ENCODE results near the gene ZFAND6.
A peak's percentile ranks its signal among the peaks of the same experiment; 100 is the strongest.

ZFAND6 gene

DNA sequence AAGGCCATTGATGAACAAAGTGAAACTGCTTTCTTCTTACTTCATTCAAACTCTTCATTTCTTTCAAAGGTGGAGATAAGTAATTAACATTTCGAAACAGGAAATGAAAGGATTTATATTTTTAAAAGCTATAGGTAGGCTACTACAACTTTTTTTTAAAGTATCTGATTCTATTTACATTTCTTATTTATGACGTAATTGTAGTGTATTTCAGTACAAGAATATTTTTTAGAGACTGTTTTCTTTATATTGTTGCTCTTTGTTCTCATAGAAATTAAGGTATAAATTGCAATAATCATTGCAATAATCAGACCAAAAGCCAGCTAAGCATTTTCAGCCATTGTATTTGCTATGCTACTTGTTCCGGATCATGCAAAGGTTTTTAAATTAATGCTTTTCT, 13.7 kb downstream of the ZFAND6 start:
- TF ChIP-seq GATA3 (IDR thresholded peaks at IDR 0.05; ENCODE audit: low read depth, low read length) (no peak), GATA2 (IDR thresholded peaks at IDR 0.05; ENCODE audit: low read depth, low read length) (no peak)

DNA sequence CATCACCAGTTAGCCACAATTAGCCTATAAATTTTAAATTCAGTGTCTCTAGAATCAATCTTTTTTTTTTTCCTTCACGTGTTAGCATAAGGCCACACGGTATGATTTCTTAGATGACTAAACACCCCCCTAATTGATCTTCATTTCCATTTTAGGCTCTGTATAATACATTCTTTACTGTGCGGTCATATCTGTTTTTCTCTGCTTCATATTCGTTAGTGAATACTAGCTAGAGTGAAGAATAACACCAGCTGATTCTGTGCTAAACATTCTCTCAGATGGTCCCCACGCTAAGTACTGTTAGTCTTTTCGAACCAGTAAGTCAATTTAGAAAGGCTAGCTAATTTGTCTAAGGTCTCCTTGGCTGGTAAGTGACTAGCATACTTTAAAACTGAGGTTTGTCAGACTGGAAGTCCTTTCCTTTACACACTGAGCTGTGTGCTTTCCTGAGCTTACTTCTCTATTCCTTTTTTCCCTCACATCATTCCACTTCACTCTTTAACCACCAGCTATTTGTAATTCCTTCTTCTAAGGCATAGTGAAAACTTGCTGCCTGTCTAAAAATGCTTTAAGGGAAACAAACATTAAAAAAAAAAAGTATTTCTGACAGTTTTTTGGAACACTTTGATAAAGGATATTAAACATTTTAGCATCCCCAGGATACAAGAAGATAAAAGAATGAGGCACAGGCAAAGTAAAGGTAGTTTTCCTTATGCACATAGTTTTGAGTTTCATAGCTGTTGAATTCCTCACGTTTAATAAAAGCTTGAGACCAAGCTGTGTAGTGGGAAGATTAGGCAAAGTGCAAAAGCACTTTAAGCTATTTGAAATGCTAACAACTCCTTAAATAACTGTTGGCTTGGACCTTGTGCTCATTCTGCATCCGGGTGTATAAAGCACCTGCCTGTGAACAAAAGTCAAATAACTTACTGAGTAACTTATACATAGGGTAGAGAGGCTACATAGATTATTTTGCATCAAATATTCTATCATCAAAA, 17.1 kb downstream of the ZFAND6 start:
- TF ChIP-seq GATA3 (IDR thresholded peaks at IDR 0.05; ENCODE audit: low read depth, low read length) (no peak), GATA2 (IDR thresholded peaks at IDR 0.05; ENCODE audit: low read depth, low read length) (no peak)

DNA sequence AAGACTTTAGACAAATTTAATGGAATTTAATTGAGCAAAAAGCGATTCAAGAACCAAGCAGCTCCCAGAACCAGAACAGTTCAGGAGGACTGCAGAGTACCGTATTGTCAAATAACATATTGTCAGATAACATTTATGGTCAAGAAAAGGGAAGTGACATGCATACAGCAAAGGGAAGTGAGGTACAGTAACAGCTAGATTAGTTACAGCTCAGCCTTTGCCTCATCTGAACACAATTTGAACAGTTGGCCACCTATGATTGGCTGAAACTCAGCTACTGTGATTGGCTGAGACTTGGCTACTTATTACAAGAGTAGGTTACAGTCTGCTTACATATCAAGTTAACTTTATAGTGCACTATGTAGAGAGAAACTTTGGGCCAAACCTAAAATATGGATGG, 21.9 kb downstream of the ZFAND6 start:
- TF ChIP-seq GATA3 (IDR thresholded peaks at IDR 0.05; ENCODE audit: low read depth, low read length): no peak
- no peak for TF ChIP-seq GATA2 (IDR thresholded peaks at IDR 0.05; ENCODE audit: low read depth, low read length)

DNA sequence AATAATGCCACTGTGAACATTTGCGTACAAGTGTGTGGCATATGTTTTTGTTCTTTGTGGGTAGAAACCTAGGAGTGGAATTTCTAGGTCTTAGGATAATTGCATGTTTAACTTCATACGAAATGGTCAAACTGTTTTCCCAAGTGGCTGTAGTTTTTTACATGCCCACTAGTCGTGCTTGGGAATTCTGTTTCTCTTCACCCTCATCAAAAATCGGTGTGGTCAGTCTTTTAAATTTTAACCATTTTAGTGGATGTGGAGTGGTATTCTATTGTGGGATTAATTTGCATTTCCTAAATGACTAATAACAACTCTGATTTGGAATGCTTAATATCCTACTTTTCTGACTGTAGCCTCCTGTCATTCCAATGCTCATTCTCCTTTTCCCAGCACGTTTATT, 27.6 kb downstream of the ZFAND6 start:
- TF ChIP-seq GATA2 (IDR thresholded peaks at IDR 0.05; ENCODE audit: low read depth, low read length) (no peak), GATA3 (IDR thresholded peaks at IDR 0.05; ENCODE audit: low read depth, low read length) (no peak)

DNA sequence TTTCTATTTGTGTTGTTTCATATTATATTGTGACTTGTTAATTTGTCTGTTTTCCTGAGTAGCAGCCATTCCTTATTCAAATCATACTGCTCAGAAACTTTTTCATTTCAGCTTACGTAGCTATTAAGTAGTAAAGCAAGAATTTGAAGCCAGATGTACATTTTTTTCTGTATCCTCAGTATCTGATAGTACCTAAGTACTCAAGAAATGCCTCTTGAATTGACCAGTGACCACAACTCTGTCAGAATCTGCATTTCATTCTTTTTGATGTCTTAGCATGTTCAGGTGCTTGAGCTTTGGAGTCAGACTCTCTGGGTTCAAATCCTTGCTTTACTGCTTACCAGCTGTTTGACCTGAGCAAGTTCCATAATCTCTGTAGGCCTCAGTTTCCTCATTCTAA, 30.6 kb downstream of the ZFAND6 start:
- TF ChIP-seq GATA2 (IDR thresholded peaks at IDR 0.05; ENCODE audit: low read depth, low read length) (no peak), GATA3 (IDR thresholded peaks at IDR 0.05; ENCODE audit: low read depth, low read length) (no peak)

DNA sequence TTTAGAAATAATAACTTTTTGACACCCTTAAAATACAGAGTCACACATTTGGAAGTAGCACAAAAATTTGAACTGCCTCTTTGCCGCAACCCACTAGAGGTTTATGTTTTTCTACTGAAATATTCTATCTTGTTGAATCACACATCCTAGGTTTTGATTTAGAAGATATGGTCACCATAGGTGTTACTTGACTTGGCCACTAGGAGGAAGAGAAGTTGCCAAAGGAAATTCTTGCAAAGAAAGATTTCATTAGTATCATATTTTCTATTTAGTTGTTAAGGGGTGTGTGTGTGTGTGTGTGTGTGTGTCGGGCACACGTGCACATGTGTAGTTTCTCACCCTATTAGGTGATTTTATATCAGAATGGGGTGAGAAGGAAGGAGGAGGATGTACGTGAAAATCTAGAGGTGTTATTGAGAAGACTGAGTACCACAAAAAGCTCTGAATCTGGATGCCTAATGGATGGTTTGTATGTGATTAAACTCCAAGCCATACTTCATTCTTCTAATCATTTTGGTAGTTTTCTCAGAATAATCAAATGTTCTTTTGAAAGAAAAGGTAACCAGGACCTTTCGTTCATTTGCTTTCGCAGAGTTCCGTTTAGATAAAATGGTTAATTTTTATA, 31.5 kb downstream of the ZFAND6 start:
- TF ChIP-seq GATA3 (IDR thresholded peaks at IDR 0.05; ENCODE audit: low read depth, low read length): peak; percentile 39
- no peak for TF ChIP-seq GATA2 (IDR thresholded peaks at IDR 0.05; ENCODE audit: low read depth, low read length)

DNA sequence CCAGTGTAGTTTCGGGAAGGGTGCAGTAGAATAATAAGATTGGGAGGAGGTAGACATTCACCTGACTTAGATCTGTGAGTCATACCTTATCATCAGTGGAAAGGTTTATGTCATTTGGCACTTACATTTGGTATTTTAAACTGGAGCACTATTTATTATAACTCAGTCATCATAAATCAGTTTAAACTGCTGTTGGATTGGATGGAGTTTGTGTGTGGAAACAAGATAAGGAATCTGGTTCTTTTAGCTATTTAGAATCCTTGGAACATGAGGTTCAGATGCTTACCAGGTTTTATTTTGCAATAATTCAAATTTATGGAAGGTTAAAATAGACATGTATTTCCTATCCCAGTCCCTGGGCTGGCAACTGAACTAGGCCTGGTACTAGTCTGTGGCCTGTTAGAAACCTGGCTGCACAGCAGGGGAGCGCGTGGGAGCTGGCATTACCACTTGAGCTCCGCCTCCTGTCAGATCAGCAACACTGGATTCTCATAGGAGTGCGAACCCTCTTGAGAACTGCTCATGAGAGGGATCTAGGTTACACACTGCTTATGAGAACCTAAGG, 34.5 kb downstream of the ZFAND6 start:
- TF ChIP-seq GATA3 (IDR thresholded peaks at IDR 0.05; ENCODE audit: low read depth, low read length) (no peak), GATA2 (IDR thresholded peaks at IDR 0.05; ENCODE audit: low read depth, low read length) (no peak)

DNA sequence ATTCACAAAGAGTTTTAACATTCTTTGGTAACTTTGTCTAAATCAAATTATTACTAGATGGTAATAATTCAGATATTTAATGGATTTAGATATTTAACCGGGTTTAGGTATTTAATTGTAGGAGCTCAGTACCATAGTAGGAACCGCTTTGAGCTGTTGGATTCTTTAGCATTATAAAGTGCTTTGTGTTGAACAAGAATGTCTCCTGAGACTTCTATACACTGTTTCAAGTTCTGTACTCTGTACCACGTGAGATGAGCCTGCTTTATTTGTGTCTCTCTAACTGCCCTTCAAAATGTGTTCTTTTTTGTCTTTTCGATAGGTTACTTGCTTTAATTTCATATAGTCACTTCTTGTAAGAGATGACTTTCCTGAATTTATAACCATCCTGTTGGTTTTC, 36.0 kb downstream of the ZFAND6 start:
- TF ChIP-seq GATA2 (IDR thresholded peaks at IDR 0.05; ENCODE audit: low read depth, low read length) (no peak), GATA3 (IDR thresholded peaks at IDR 0.05; ENCODE audit: low read depth, low read length) (no peak)

DNA sequence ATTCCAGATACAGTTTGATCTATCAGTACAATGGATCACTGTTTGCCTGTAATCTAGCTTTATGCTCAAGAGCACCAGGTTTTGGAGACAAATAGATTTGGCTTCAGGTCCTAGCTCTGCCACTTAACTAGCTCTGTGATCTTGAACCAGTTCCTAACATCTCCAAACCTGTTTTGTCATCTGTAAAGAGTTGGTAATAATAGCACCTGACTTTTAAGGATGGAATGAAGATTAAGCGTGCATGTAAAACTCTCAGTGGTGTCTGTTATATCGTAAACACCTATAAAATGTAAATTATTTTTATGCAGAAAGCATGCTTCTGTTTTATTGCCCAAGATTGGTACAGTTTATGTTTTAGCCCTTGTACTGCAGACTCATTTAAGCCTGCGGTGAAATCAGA, 36.5 kb downstream of the ZFAND6 start:
- TF ChIP-seq GATA2 (IDR thresholded peaks at IDR 0.05; ENCODE audit: low read depth, low read length) (no peak), GATA3 (IDR thresholded peaks at IDR 0.05; ENCODE audit: low read depth, low read length) (no peak)

DNA sequence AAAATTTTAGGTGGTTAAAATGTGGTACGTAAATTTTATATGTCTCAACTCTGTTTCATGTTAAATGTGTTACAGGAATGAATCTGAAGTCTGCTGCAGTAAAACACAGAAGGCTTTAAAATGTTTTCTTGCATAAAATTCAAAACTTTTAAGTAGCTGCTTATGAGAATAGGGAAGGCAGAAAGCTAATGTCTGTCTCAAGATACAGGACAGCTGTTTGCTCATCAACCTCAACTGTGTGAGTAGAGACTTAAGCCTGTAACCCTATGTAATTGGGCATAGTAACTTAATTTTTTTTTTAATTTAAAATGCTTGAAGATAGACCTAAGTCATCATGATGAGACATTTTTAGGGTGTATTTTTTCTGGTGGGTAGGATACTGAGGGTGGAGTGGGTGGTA, 38.9 kb downstream of the ZFAND6 start:
- no peak for TF ChIP-seq GATA2 (IDR thresholded peaks at IDR 0.05; ENCODE audit: low read depth, low read length)
- no peak for TF ChIP-seq GATA3 (IDR thresholded peaks at IDR 0.05; ENCODE audit: low read depth, low read length)

DNA sequence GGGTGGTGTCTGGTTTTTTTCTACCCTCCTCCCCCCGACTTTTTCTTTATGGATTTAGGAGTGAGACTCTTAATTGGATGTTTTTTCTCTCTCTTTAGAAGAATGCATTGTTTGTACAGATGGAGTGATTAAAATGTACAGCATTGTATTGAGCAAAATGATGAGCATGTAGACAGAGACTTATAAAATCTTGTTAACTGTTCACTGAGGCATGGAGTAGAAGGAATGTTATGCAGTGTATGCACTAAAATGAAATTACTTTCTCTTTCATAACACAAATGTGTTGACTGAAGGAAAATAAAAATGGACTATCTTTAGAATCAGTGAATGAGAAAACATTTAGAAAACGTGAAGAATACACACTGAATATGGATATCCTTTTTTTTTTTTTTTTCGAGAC, 39.8 kb downstream of the ZFAND6 start:
- TF ChIP-seq GATA2 (IDR thresholded peaks at IDR 0.05; ENCODE audit: low read depth, low read length) (no peak), GATA3 (IDR thresholded peaks at IDR 0.05; ENCODE audit: low read depth, low read length) (no peak)

DNA sequence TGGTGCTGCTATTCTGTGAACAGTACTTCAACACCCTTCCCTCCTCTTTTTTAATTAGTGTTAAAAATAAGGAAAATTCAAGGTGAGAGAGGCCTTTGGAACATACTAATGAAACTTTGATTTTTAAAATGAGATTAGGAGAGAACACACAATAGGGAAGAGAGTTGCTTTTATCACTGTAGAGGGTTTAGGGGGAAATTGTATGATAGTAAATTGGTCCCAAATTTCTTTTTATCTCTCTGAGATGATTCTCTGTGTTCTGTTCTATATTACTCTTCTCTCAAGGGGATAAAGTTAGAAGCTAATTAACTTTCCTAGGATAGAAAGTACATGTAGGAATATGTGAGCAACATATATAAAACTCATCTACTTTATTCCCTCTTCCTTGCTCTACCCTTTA, 40.8 kb downstream of the ZFAND6 start:
- TF ChIP-seq GATA3 (IDR thresholded peaks at IDR 0.05; ENCODE audit: low read depth, low read length): no peak
- TF ChIP-seq GATA2 (IDR thresholded peaks at IDR 0.05; ENCODE audit: low read depth, low read length): no peak

DNA sequence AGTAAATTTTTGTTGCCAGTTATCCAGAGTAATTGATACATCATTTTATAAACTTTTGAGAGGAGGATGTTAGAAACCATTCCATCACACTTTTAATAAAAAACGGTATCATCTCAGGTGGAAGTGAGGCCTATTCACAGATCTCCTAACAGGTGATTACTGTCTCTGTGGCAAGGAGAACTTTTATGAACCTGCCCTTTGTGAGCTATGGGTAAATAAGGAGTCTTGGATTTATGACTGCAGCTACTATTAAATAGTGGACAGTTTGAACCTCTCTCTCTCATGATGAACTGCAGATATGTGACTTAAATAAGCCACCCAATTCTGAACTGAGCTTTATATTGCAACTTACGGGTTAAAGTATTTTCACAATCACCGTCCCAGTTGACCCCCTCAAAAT, 45.7 kb downstream of the ZFAND6 start:
- no peak for TF ChIP-seq GATA2 (IDR thresholded peaks at IDR 0.05; ENCODE audit: low read depth, low read length)

DNA sequence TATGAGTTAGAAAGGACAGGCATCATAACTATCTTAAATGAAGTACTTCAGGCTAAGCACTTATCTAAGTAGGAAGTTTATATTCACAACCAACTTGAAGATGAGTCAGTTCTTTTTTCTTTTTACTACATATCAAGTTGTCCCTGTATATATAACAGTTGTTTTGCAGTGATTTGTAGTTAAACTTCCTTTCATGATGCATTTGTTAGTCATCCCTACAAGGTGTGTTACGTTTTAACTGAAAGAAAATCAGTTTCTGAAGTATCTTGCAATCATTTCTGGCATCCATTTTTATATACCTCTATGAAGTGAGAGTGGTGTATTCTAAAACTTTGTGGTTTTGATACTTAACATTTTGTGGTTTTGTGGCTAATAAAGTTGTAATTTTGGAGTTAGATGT, 46.1 kb downstream of the ZFAND6 start:
- TF ChIP-seq GATA2 (IDR thresholded peaks at IDR 0.05; ENCODE audit: low read depth, low read length) (no peak), GATA3 (IDR thresholded peaks at IDR 0.05; ENCODE audit: low read depth, low read length) (no peak)

DNA sequence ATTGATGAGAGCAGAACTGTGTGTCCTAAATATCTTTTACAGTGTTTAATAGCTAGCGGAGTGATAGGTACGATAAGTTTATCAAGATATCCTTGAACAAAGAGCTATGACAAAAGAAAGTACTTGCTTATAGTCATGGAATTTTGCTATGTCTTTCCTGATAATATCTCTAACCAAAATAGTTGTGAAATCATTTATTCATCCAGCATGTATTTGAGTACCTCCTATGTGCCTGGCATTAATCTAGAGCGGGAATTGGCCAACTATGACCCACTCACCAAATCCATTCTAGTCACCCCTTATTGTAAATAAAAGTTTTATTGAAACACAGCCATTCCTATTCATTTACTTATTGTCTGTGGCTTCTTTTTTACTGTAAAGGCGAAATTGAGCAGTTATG, 46.6 kb downstream of the ZFAND6 start:
- TF ChIP-seq GATA2 (IDR thresholded peaks at IDR 0.05; ENCODE audit: low read depth, low read length) (no peak), GATA3 (IDR thresholded peaks at IDR 0.05; ENCODE audit: low read depth, low read length) (no peak)

Data from SH-SY5Y (cell line).